Measurements from ENCODE around the gene CHRNB1. TPM values are rescaled to one million over a fixed set of nuclear protein-coding genes. Genes with fewer than 3 reads are reported as not detected.

CHRNB1 gene
- total RNA-seq, 2 donors from 2014 or later: 2.6 to 8.8 TPM

- no peak overlapping the region for H3K4me3 ChIP-seq
- H3K9me3 ChIP-seq: no peaks in the 10 kb centered on the region
- intact Hi-C loops (cut with DNase I): no loop called here
- no peak for DNase-seq
- H3K27me3 ChIP-seq: no peaks in the 10 kb centered on the region
- 40 to 82% methylated on average over 1 to 14 of the region's 14 CpGs for whole genome bisulfite sequencing, 2 donors
- H3K27ac ChIP-seq: no peak overlapping the region
- H3K4me1 ChIP-seq: no peaks in the 10 kb centered on the region
- no peak for ATAC-seq
- no peaks in the 10 kb centered on the region for H3K36me3 ChIP-seq (replicated peaks in 1 of 2; ENCODE audit: insufficient read depth in 1 of 2, low read depth in 2 of 2)
- TF ChIP-seq CTCF (IDR thresholded peaks at IDR 0.05) (no peak), POLR2A (IDR thresholded peaks at IDR 0.05) (no peak)
These were observed 30.0 kb upstream of the CHRNB1 start for GRCh38 chr17:7414837-7415236.

GRCh38 chr17:7415784-7416183, 29.1 kb upstream of the CHRNB1 start:
- intact Hi-C loops (cut with DNase I): no loop called here

GRCh38 chr17:7416323-7416722, 28.5 kb upstream of the CHRNB1 start:
- TF ChIP-seq CTCF (IDR thresholded peaks at IDR 0.05) (no peak), POLR2A (IDR thresholded peaks at IDR 0.05) (no peak)
- no peaks in the 10 kb centered on the region for H3K4me1 ChIP-seq
- DNase-seq (no peak), ATAC-seq (no peak)
- intact Hi-C loops (cut with DNase I): no loop called here
- no peaks in the 10 kb centered on the region for H3K27me3 ChIP-seq
- H3K4me3 ChIP-seq: no peak overlapping the region
- H3K36me3 ChIP-seq (replicated peaks in 1 of 2; ENCODE audit: insufficient read depth in 1 of 2, low read depth in 2 of 2): no peaks in the 10 kb centered on the region
- WGBS, 2 donors: 67 to 75% methylated on average over 6 of the region's 6 CpGs
- no peaks in the 10 kb centered on the region for H3K9me3 ChIP-seq
- no peak overlapping the region for H3K27ac ChIP-seq

More at GRCh38 chr17:7415784-7416183, 29.1 kb upstream of the CHRNB1 start:
- H3K27me3 ChIP-seq: no peaks in the 10 kb centered on the region
- no peak for TF ChIP-seq CTCF (IDR thresholded peaks at IDR 0.05)
- no peak for TF ChIP-seq POLR2A (IDR thresholded peaks at IDR 0.05)
- H3K4me1 ChIP-seq: no peaks in the 10 kb centered on the region
- H3K4me3 ChIP-seq: no peak overlapping the region
- H3K36me3 ChIP-seq (replicated peaks in 1 of 2; ENCODE audit: insufficient read depth in 1 of 2, low read depth in 2 of 2): no peaks in the 10 kb centered on the region
- H3K9me3 ChIP-seq: no peaks in the 10 kb centered on the region
- no peak overlapping the region for H3K27ac ChIP-seq
- no peak for ATAC-seq
- WGBS, 2 donors: 79 to 85% methylated on average over 16 to 22 of the region's 23 CpGs
- no peak for DNase-seq

- TF ChIP-seq CTCF (IDR thresholded peaks at IDR 0.05) (no peak), POLR2A (IDR thresholded peaks at IDR 0.05) (no peak)
- 94 to 95% methylated on average over 30 to 40 of the region's 54 CpGs for WGBS, 2 donors
- no peak for ATAC-seq
These were observed 27.7 kb upstream of the CHRNB1 start for GRCh38 chr17:7417056-7417655.

GRCh38 chr17:7418472-7419152, 26.2 kb upstream of the CHRNB1 start:
- 56 to 61% methylated on average over 14 to 18 of the region's 18 CpGs for WGBS, 2 donors
- DNase-seq: no peak
- no peak overlapping the region for H3K27ac ChIP-seq

More at GRCh38 chr17:7417056-7417655, 27.7 kb upstream of the CHRNB1 start:
- no peak for DNase-seq
- no peak overlapping the region for H3K27ac ChIP-seq
- H3K27me3 ChIP-seq: no peaks in the 10 kb centered on the region
- H3K4me1 ChIP-seq: no peaks in the 10 kb centered on the region
- H3K4me3 ChIP-seq: no peak overlapping the region
- H3K9me3 ChIP-seq: no peaks in the 10 kb centered on the region
- no peaks in the 10 kb centered on the region for H3K36me3 ChIP-seq (replicated peaks in 1 of 2; ENCODE audit: insufficient read depth in 1 of 2, low read depth in 2 of 2)
- intact Hi-C loops (cut with DNase I): no loop called here

More at GRCh38 chr17:7418472-7419152, 26.2 kb upstream of the CHRNB1 start:
- no peak for TF ChIP-seq POLR2A (IDR thresholded peaks at IDR 0.05)
- no peak for TF ChIP-seq CTCF (IDR thresholded peaks at IDR 0.05)
- H3K9me3 ChIP-seq: no peaks in the 10 kb centered on the region
- H3K36me3 ChIP-seq (replicated peaks in 1 of 2; ENCODE audit: insufficient read depth in 1 of 2, low read depth in 2 of 2): no peaks in the 10 kb centered on the region
- intact Hi-C loops (cut with DNase I): no loop called here
- no peak overlapping the region for H3K4me3 ChIP-seq
- H3K27me3 ChIP-seq: no peaks in the 10 kb centered on the region
- ATAC-seq: no peak
- no peaks in the 10 kb centered on the region for H3K4me1 ChIP-seq

Data from body of pancreas (tissue), 4 donors.